ENCODE data around the gene ATP2A3. TPM values are rescaled to one million over a fixed set of nuclear protein-coding genes. Genes with fewer than 3 reads are reported as not detected.

Gene ATP2A3
- total RNA-seq, 1 donor from 2014 or later = 1.5 TPM

DNA sequence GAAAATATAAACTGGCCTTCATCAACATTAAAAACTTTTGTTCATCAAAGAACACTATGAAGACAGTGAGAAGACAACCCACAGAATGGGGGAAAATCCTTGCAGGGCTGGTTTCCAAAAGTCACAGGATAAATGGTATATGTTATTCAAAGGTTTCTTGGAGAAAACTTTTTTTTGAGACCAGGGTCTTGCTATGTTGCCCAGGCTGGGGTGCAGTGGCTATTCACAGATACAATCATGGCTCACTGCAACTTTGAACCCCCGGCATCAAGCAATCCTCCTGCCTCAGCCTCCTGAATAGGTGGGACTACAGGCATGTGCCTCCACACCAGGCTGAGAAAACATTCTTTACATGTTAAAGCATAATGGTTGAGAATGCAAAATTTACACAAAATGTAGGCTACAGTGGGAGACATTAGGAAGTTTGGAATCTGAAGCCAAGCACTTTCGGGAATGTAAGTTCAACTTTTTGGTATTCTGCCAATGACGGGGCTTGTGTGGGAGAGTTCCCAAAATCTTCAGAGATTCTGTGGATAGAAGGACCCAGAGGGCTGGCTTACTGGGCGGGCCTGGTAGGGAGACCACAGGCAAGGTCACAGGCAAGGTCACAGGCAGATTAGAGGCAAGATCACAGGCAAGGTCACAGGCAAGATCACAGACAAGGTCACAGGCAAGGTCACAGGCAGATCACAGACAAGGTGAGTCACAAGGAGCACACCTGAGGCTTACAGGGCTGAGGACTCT lies 24.2 kb upstream of the ATP2A3 start:
- TF ChIP-seq, protein P1, sequence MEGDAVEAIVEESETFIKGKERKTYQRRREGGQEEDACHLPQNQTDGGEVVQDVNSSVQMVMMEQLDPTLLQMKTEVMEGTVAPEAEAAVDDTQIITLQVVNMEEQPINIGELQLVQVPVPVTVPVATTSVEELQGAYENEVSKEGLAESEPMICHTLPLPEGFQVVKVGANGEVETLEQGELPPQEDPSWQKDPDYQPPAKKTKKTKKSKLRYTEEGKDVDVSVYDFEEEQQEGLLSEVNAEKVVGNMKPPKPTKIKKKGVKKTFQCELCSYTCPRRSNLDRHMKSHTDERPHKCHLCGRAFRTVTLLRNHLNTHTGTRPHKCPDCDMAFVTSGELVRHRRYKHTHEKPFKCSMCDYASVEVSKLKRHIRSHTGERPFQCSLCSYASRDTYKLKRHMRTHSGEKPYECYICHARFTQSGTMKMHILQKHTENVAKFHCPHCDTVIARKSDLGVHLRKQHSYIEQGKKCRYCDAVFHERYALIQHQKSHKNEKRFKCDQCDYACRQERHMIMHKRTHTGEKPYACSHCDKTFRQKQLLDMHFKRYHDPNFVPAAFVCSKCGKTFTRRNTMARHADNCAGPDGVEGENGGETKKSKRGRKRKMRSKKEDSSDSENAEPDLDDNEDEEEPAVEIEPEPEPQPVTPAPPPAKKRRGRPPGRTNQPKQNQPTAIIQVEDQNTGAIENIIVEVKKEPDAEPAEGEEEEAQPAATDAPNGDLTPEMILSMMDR (IDR thresholded peaks at IDR 0.05; ENCODE audit: insufficient read depth, low read depth, low read length) = no peak
- no peak for TF ChIP-seq EZH2 (IDR thresholded peaks at IDR 0.05; ENCODE audit: insufficient read depth, low read length)
- no peaks in the 10 kb centered on the region for H3K36me3 ChIP-seq (ENCODE audit: insufficient read depth, low read length)
- no peak for FAIRE-seq
- no peak overlapping the region for H3K27ac ChIP-seq (ENCODE audit: low read depth, low read length)
- no peak overlapping the region for H3K9ac ChIP-seq (ENCODE audit: low read length)
- H3K4me1 ChIP-seq (ENCODE audit: insufficient read depth, low read length) = no peaks in the 10 kb centered on the region
- H3K4me1 Mint-ChIP-seq (ENCODE audit: low read depth, unreplicated experiment) = peaks cover 4% of the 10 kb centered on the region
- H3K9me3 ChIP-seq (ENCODE audit: insufficient read depth, low read depth, low read length) = no peaks in the 10 kb centered on the region
- peak; percentile 27 for DNase-seq (ENCODE audit: low read depth)
- H3K27me3 ChIP-seq (ENCODE audit: insufficient read depth, low read length) = peaks cover 4% of the 10 kb centered on the region
- H2AFZ ChIP-seq (ENCODE audit: low read depth, low read length) = no peak overlapping the region
- H3K27ac Mint-ChIP-seq (ENCODE audit: unreplicated experiment) = no peak overlapping the region
- H3K79me2 ChIP-seq (ENCODE audit: insufficient read depth, low read length) = no peaks in the 10 kb centered on the region
- H3K36me3 Mint-ChIP-seq (ENCODE audit: low read depth, unreplicated experiment) = no peaks in the 10 kb centered on the region
- no peak overlapping the region for H3K4me2 ChIP-seq (ENCODE audit: low read length)
- peaks cover 8% of the 10 kb centered on the region for H3K27me3 Mint-ChIP-seq (ENCODE audit: low read depth, unreplicated experiment)
- H3K9me3 Mint-ChIP-seq (ENCODE audit: unreplicated experiment) = peaks cover 6% of the 10 kb centered on the region
- no peak overlapping the region for H3K4me3 ChIP-seq (ENCODE audit: insufficient read depth, low read depth, low read length)
- no peaks in the 10 kb centered on the region for H4K20me1 ChIP-seq (ENCODE audit: insufficient read depth, low read length)
- H3K4me3 Mint-ChIP-seq (ENCODE audit: unreplicated experiment) = no peak overlapping the region

- no peak for FAIRE-seq
- Histone ChIP-seq H2AFZ (ENCODE audit: low read depth, low read length) (no peak overlapping the region), H3K4me2 (ENCODE audit: low read length) (no peak overlapping the region), H3K27ac (ENCODE audit: low read depth, low read length) (no peak overlapping the region), H3K27me3 (ENCODE audit: insufficient read depth, low read length) (peaks cover 4% of the 10 kb centered on the region), H3K4me1 (ENCODE audit: insufficient read depth, low read length) (no peaks in the 10 kb centered on the region), H3K36me3 (ENCODE audit: insufficient read depth, low read length) (no peaks in the 10 kb centered on the region), H3K9me3 (ENCODE audit: insufficient read depth, low read depth, low read length) (no peaks in the 10 kb centered on the region), H3K79me2 (ENCODE audit: insufficient read depth, low read length) (no peaks in the 10 kb centered on the region), H3K4me3 (ENCODE audit: insufficient read depth, low read depth, low read length) (no peak overlapping the region), H4K20me1 (ENCODE audit: insufficient read depth, low read length) (no peaks in the 10 kb centered on the region), H3K9ac (ENCODE audit: low read length) (no peak overlapping the region)
- peaks cover 2% of the 10 kb centered on the region for H3K9me3 Mint-ChIP-seq (ENCODE audit: unreplicated experiment)
- no peak for DNase-seq (ENCODE audit: low read depth)
- H3K27me3 Mint-ChIP-seq (ENCODE audit: low read depth, unreplicated experiment) = peaks cover 5% of the 10 kb centered on the region
- no peak for TF ChIP-seq EZH2 (IDR thresholded peaks at IDR 0.05; ENCODE audit: insufficient read depth, low read length)
- TF ChIP-seq, protein P1 (IDR thresholded peaks at IDR 0.05; ENCODE audit: insufficient read depth, low read depth, low read length) = no peak
- peaks cover 4% of the 10 kb centered on the region for H3K4me1 Mint-ChIP-seq (ENCODE audit: low read depth, unreplicated experiment)
- no peak overlapping the region for H3K4me3 Mint-ChIP-seq (ENCODE audit: unreplicated experiment)
- no peak overlapping the region for H3K27ac Mint-ChIP-seq (ENCODE audit: unreplicated experiment)
- no peaks in the 10 kb centered on the region for H3K36me3 Mint-ChIP-seq (ENCODE audit: low read depth, unreplicated experiment)
Measured at GRCh38 chr17:3986939-3987335, 22.7 kb upstream of the ATP2A3 start.

DNA sequence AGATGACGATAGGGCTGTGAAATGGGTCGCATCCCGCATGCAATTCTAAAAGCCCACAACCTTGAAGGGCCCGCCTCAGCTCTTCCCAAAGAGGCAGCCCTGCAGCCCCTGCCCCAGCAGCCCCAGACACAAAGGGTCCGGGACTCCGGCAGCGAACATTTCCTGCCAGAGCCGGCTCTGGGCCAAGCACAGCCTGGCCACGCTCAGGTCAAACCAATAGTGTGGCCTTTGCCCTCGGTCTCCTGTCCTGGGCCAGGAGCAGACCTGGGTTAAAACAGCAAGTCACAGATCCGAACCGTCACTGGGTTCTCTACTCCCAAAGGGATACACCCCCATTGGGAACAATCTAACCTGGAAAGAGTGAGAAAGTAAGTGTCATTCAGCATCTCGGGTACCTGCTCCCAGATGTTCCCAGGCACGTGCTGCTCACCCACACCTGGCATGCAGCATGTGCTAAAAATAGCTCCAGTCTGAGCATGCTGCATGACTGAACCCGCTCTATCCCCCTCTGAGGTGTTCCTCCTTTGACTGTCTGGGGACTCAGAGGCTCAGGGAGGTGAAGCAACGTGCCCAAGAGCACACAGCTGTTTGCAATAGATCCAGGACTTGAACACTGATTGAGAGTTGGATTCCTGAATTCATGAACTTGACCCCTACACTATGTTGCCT lies 22.2 kb upstream of the ATP2A3 start:
- no peaks in the 10 kb centered on the region for H3K36me3 Mint-ChIP-seq (ENCODE audit: low read depth, unreplicated experiment)
- H3K4me2 ChIP-seq (ENCODE audit: low read length) = no peak overlapping the region
- no peaks in the 10 kb centered on the region for H4K20me1 ChIP-seq (ENCODE audit: insufficient read depth, low read length)
- no peaks in the 10 kb centered on the region for H3K4me1 ChIP-seq (ENCODE audit: insufficient read depth, low read length)
- no peak for TF ChIP-seq EZH2 (IDR thresholded peaks at IDR 0.05; ENCODE audit: insufficient read depth, low read length)
- TF ChIP-seq, protein P1 (IDR thresholded peaks at IDR 0.05; ENCODE audit: insufficient read depth, low read depth, low read length) = no peak
- H3K27me3 Mint-ChIP-seq (ENCODE audit: low read depth, unreplicated experiment) = peaks cover 10% of the 10 kb centered on the region
- peaks cover 3% of the 10 kb centered on the region for H3K9me3 Mint-ChIP-seq (ENCODE audit: unreplicated experiment)
- H3K79me2 ChIP-seq (ENCODE audit: insufficient read depth, low read length) = no peaks in the 10 kb centered on the region
- H3K9ac ChIP-seq (ENCODE audit: low read length) = no peak overlapping the region
- no peak overlapping the region for H3K27ac ChIP-seq (ENCODE audit: low read depth, low read length)
- H3K27ac Mint-ChIP-seq (ENCODE audit: unreplicated experiment) = no peak overlapping the region
- H3K9me3 ChIP-seq (ENCODE audit: insufficient read depth, low read depth, low read length) = no peaks in the 10 kb centered on the region
- H3K4me3 ChIP-seq (ENCODE audit: insufficient read depth, low read depth, low read length) = no peak overlapping the region
- H3K27me3 ChIP-seq (ENCODE audit: insufficient read depth, low read length) = peaks cover 4% of the 10 kb centered on the region
- H2AFZ ChIP-seq (ENCODE audit: low read depth, low read length) = no peak overlapping the region
- H3K36me3 ChIP-seq (ENCODE audit: insufficient read depth, low read length) = no peaks in the 10 kb centered on the region
- no peak overlapping the region for H3K4me3 Mint-ChIP-seq (ENCODE audit: unreplicated experiment)
- peaks cover 4% of the 10 kb centered on the region for H3K4me1 Mint-ChIP-seq (ENCODE audit: low read depth, unreplicated experiment)
- DNase-seq (ENCODE audit: low read depth) (no peak), FAIRE-seq (no peak)

Measured in astrocyte (in vitro differentiated cells and primary cell).